Right lobe of liver (tissue), 6 donors: ENCODE measurements around the gene MAP7D2. TPM values are rescaled to one million over a fixed set of nuclear protein-coding genes. Genes with fewer than 3 reads are reported as not detected.

Experiments used
- ATAC-seq, 4 donors: fragments of 200-7000 bp; cut with Tn5 transposase; one replicate each; pipeline ENCODE4 v1.9.1; 2020; ENCODE audit warnings: mild to moderate bottlenecking in 4 of 4, moderate library complexity in 4 of 4
- DNase-seq, 3 donors: peaks; one replicate each; pipeline ENCODE4 v3.0.0-alpha.2; 2020
- H3K27ac ChIP-seq, 3 donors: fragments of 200-600 bp; one replicate each; pipeline ENCODE4 v1.8.0; 2022
- H3K27me3 ChIP-seq, 2 donors: fragments of 200-600 bp; one replicate each; pipeline ENCODE4 v1.8.0; 2022
- H3K36me3 ChIP-seq, 4 donors: fragments of 200-600 bp; sonication (generic) in 1 of 4; one replicate each; pipeline versions ENCODE4 v1.5.1 to v1.8.0; 2017 to 2022; ENCODE audit warnings: control low read depth in 1 of 4
- H3K4me1 ChIP-seq, 4 donors: fragments of 200-600 bp; sonication (generic) in 1 of 4; one replicate each; pipeline versions ENCODE4 v1.5.1 to v1.8.0; 2017 to 2022; ENCODE audit warnings: control low read depth in 1 of 4
- H3K4me3 ChIP-seq, 3 donors: fragments of 200-600 bp; one replicate each; pipeline ENCODE4 v1.8.0; 2022
- H3K9me3 ChIP-seq, 4 donors: fragments of 200-600 bp; sonication (generic) in 1 of 4; one replicate each; pipeline versions ENCODE4 v1.5.1 to v1.8.0; 2017 to 2022; ENCODE audit warnings: control low read depth in 1 of 4
- CTCF ChIP-seq, 4 donors: fragments of 200-600 bp in 3 of 4; fragments of 450-650 bp in 1 of 4; IDR thresholded peaks; one replicate each; pipeline versions ENCODE4 v1.5.1 to v1.8.0; 2016 to 2022; ENCODE audit warnings: antibody characterized with exemption in 4 of 4, mild to moderate bottlenecking in 2 of 4
- POLR2A ChIP-seq: fragments of 450-650 bp; IDR thresholded peaks from one replicate; pipeline ENCODE4 v1.6.1; 2017; ENCODE audit warnings: antibody characterized with exemption, mild to moderate bottlenecking
- WGBS: methylation state at CpG from one replicate; pipeline ENCODE4 v1.1.6; 2018; ENCODE audit warnings: low coverage, low lambda C conversion rate; ENCODE audit not compliant: insufficient coverage; ENCODE audit errors: missing lambda C conversion rate; 5-methylcytosine and 5-hydroxymethylcytosine counted together
- intact Hi-C, 2 donors: fragments of 100-400 bp; cut with DNase I; formaldehyde crosslinking; loops; one replicate each; pipeline versions ENCODE4 v1.11.2 to v1.14.1; 2022
- total RNA-seq, 6 experiments: library from RNA; depleted of rRNA in 2 of 6; stranded (reverse); fragments of >200 nt in 2 of 6; fragmentation: NEBNext Ultra II Directional in 3 of 6; extraction: Animal tissue kit (Norgen Biotek cat#: 25700) in 3 of 6; gene quantifications; one replicate each; pipeline versions ENCODE4 v1.1.0 to v1.2.4, GENCODE V29; 2016 to 2023
- donor health status: DM: no; HTN: yes; CAD: no.
- donor health status: DM: no; HTN: no; CAD: no.
- donor health status: DM: no; HTN: no; CAD: no.
- donor health status: DM: no; HTN: yes; CAD: no.
- donor health status: DM: no; HTN: yes; CAD: no.

The MAP7D2 gene
- total RNA-seq, 6 experiments from 2014 or later = 0.11 to 0.49 (median 0.30) TPM; not detected in 2

GRCh38 chrX:19990151-19990555 is 126.6 kb downstream of the MAP7D2 start:
- intact Hi-C loops = no loop called here
- H3K9me3 ChIP-seq = no peaks in the 10 kb centered on the region
- no peaks in the 10 kb centered on the region for H3K4me1 ChIP-seq
- WGBS = 20% methylated on average over 12 of the region's 25 CpGs
- no peaks in the 10 kb centered on the region for H3K27me3 ChIP-seq
- peak overlapping the region; percentile 57 to 75 (median 67) for H3K4me3 ChIP-seq
- ATAC-seq = peak; percentile 6 to 8 (median 6)
- H3K36me3 ChIP-seq = no peaks in the 10 kb centered on the region
- TF ChIP-seq POLR2A (no peak), CTCF (IDR thresholded peaks at IDR 0.05) (no peak)
- peak overlapping the region in 2 of 3 donors; percentile 15 to 43 for H3K27ac ChIP-seq
- DNase-seq = no peak

GRCh38 chrX:19987856-19988255 is 128.9 kb downstream of the MAP7D2 start:
- DNase-seq (no peak), ATAC-seq (no peak)
- intact Hi-C loops = no loop called here
- Histone ChIP-seq H3K4me1 (no peaks in the 10 kb centered on the region), H3K27me3 (no peaks in the 10 kb centered on the region), H3K4me3 (no peak overlapping the region), H3K27ac (no peak overlapping the region), H3K36me3 (no peaks in the 10 kb centered on the region), H3K9me3 (no peaks in the 10 kb centered on the region)
- whole genome bisulfite sequencing = 79% methylated on average over 3 of the region's 5 CpGs
- TF ChIP-seq CTCF (IDR thresholded peaks at IDR 0.05) (no peak), POLR2A (no peak)

DNA sequence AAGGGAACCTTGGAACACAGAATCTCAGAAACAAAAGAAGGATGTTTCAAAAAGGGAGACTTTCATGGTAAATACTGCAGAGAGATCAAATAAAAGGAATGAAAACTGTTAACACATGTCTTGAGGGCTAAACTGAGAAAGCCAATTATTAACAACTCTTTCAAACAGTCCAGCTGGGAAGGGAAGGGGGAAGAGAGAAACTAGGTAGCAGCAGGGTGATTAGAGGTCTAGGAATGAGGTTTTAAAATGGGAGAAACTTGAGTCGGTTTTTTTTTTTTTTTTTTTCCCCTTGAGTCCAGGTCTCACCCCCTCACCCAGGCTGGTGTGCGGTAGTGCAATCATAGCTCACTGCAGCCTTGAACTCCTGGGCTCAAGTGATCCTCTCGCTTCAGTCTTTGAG is 130.2 kb downstream of the MAP7D2 start:
- Histone ChIP-seq H3K9me3 (no peaks in the 10 kb centered on the region), H3K4me3 (no peak overlapping the region), H3K36me3 (no peaks in the 10 kb centered on the region), H3K4me1 (no peaks in the 10 kb centered on the region), H3K27ac (no peak overlapping the region), H3K27me3 (no peaks in the 10 kb centered on the region)
- TF ChIP-seq POLR2A = no peak
- no peak for TF ChIP-seq CTCF (IDR thresholded peaks at IDR 0.05)
- intact Hi-C loops = no loop called here
- 67% methylated on average over 3 of the region's 3 CpGs for WGBS
- DNase-seq = no peak
- ATAC-seq = no peak

DNA sequence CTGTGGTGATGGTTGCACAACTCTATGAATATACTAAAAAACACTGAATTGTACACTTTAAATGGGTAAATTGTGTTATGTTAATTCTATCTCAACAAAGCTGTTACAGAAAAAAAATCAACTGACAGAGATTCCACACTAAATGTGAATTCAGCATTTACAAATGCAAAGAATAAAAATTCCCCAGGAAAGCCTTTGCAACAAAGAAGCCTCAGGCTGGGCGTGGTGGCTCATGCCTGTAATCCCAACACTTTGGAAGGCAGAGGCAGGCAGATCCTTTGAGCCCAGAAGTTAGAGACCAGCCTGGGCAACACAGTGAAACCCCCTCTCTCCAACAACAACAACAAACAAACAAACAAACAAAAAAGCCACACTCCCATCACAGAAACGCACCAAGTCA is 134.8 kb downstream of the MAP7D2 start:
- Histone ChIP-seq H3K27ac (no peak overlapping the region), H3K9me3 (no peaks in the 10 kb centered on the region), H3K27me3 (no peaks in the 10 kb centered on the region), H3K36me3 (no peaks in the 10 kb centered on the region), H3K4me1 (no peaks in the 10 kb centered on the region), H3K4me3 (no peak overlapping the region)
- no peak for DNase-seq
- 64% methylated on average over 2 of the region's 2 CpGs for WGBS
- ATAC-seq = no peak
- intact Hi-C loops = no loop called here
- TF ChIP-seq POLR2A (no peak), CTCF (IDR thresholded peaks at IDR 0.05) (no peak)

- H3K4me1 ChIP-seq = no peaks in the 10 kb centered on the region
- H3K36me3 ChIP-seq = no peaks in the 10 kb centered on the region
- intact Hi-C loops = no loop called here
- no peak overlapping the region for H3K4me3 ChIP-seq
- TF ChIP-seq POLR2A (no peak), CTCF (IDR thresholded peaks at IDR 0.05) (no peak)
- no peak for DNase-seq
- no peak overlapping the region for H3K27ac ChIP-seq
- no peak for ATAC-seq
- H3K27me3 ChIP-seq = no peaks in the 10 kb centered on the region
- no peaks in the 10 kb centered on the region for H3K9me3 ChIP-seq
These were observed 140.9 kb downstream of the MAP7D2 start for GRCh38 chrX:19975845-19976244.
